Measurements from ENCODE around the gene FRZB.

FRZB gene

GRCh38 chr2:182784777-182785176, 81.7 kb downstream of the FRZB start:
- Histone ChIP-seq H3F3A (ENCODE audit: insufficient read depth, low read length) (no peaks in the 10 kb centered on the region), H3K4me3 (ENCODE audit: low read depth, low read length, poor library complexity, severe bottlenecking) (no peak overlapping the region), H3K4me2 (ENCODE audit: low read length) (no peak overlapping the region), H3K27ac (ENCODE audit: low read depth, low read length, poor library complexity, severe bottlenecking) (no peak overlapping the region), H4K20me1 (ENCODE audit: insufficient read depth, low read length) (no peaks in the 10 kb centered on the region), H3K36me3 (ENCODE audit: insufficient read depth, low read length) (peaks cover 9% of the 10 kb centered on the region), H3K9me3 (ENCODE audit: low read length) (no peaks in the 10 kb centered on the region), H3K79me2 (ENCODE audit: insufficient read depth, low read length) (no peaks in the 10 kb centered on the region), H3K9me2 (ENCODE audit: low read depth, low read length) (no peaks in the 10 kb centered on the region), H3K4me1 (ENCODE audit: insufficient read depth, low read length, severe bottlenecking) (no peaks in the 10 kb centered on the region), H3K9ac (ENCODE audit: low read length) (no peak overlapping the region), H2AFZ (ENCODE audit: low read length) (no peak overlapping the region), H3K27me3 (ENCODE audit: insufficient read depth, low read length) (no peaks in the 10 kb centered on the region)
- TF ChIP-seq CTCF (IDR thresholded peaks at IDR 0.05; ENCODE audit: low read length) (peak; percentile 54), EZH2 (IDR thresholded peaks at IDR 0.05; ENCODE audit: borderline replicate concordance, low read length) (no peak)

- no peak overlapping the region for H3K4me2 ChIP-seq (ENCODE audit: low read length)
- no peaks in the 10 kb centered on the region for H3K9me2 ChIP-seq (ENCODE audit: low read depth, low read length)
- H3K4me1 ChIP-seq (ENCODE audit: insufficient read depth, low read length, severe bottlenecking), result no peaks in the 10 kb centered on the region
- no peaks in the 10 kb centered on the region for H3F3A ChIP-seq (ENCODE audit: insufficient read depth, low read length)
- H2AFZ ChIP-seq (ENCODE audit: low read length), result no peak overlapping the region
- no peak for TF ChIP-seq EZH2 (IDR thresholded peaks at IDR 0.05; ENCODE audit: borderline replicate concordance, low read length)
- no peak for TF ChIP-seq CTCF (IDR thresholded peaks at IDR 0.05; ENCODE audit: low read length)
- H3K27me3 ChIP-seq (ENCODE audit: insufficient read depth, low read length), result no peaks in the 10 kb centered on the region
- H3K4me3 ChIP-seq (ENCODE audit: low read depth, low read length, poor library complexity, severe bottlenecking), result no peak overlapping the region
- peaks cover 11% of the 10 kb centered on the region for H3K36me3 ChIP-seq (ENCODE audit: insufficient read depth, low read length)
- H3K9me3 ChIP-seq (ENCODE audit: low read length), result no peaks in the 10 kb centered on the region
- no peak overlapping the region for H3K9ac ChIP-seq (ENCODE audit: low read length)
- no peaks in the 10 kb centered on the region for H4K20me1 ChIP-seq (ENCODE audit: insufficient read depth, low read length)
- H3K27ac ChIP-seq (ENCODE audit: low read depth, low read length, poor library complexity, severe bottlenecking), result no peak overlapping the region
- H3K79me2 ChIP-seq (ENCODE audit: insufficient read depth, low read length), result no peaks in the 10 kb centered on the region
Measured at GRCh38 chr2:182784058-182784706, 82.3 kb downstream of the FRZB start.

Measured in OCI-LY1 (cell line).